ENCODE results near the gene METTL22.

METTL22 gene

DNA sequence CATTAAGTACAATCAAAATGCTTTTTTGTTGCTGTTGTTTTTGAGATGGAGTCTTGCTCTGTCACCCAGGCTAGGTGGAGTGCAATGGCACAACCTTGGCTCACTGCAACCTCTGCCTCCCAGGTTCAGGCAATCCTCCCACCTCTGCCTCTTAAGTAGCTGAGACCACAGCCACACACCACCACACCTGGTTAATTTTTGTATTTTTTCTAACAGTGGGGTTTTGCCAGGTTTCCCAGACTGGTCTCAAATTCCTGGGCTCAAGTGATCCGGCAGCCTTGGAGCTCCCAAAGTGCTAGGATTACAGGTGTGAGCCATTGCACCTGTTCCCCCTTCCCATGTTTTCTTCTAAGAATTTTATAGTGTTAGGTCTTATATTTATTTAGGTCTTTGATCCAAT, 48.0 kb downstream of the METTL22 start:
- no peak for DNase-seq

GRCh38 chr16:8670014-8670560, 48.6 kb downstream of the METTL22 start:
- no peak for DNase-seq

DNA sequence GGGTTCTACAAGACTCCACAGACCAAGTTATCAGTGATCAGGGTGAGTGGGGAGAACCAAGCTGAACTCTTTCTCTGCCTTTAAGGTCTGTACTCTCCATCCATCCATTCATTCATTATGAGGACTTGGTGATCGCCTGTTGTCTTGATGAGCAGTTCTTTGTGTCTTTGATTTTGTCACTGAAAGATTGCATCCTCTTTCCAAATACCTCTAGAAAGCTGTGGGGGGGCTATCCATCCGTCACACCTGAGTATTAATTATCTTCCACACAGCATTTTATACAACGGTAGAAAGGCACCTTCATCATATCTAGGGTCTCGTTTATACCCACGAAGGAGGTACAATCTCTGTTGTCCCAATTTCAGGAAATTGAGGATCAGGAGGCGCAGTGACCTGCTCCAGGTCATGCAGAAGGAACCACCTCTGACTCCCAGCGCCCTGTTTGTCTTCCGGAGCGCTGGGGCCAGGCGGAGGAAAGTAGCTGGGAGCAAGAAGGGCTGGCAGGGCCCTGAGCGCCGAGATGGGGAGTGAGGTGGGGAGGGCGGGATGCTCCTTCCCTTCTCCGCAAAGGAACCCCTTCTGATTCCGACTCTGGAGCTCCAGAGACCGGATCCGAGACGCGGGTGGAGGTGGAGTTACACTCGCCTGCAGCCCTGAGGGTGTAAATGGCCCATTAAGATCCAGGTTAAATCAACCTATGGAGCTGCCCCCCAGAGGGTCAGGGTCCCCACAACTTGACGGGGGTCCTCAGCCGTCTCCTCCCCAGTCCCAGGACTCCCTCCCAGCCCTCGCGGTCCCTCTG, 52.3 kb downstream of the METTL22 start:
- no peak for DNase-seq

- DNase-seq, result peak; percentile 81 to 87
These were observed 53.0 kb downstream of the METTL22 start, which contains the start of gene ABAT for GRCh38 chr16:8674413-8675022. TSS of gene ABAT (plus strand) at chr16:8674617. CDS start at chr16:8735740, 61,123 bp downstream.

DNA sequence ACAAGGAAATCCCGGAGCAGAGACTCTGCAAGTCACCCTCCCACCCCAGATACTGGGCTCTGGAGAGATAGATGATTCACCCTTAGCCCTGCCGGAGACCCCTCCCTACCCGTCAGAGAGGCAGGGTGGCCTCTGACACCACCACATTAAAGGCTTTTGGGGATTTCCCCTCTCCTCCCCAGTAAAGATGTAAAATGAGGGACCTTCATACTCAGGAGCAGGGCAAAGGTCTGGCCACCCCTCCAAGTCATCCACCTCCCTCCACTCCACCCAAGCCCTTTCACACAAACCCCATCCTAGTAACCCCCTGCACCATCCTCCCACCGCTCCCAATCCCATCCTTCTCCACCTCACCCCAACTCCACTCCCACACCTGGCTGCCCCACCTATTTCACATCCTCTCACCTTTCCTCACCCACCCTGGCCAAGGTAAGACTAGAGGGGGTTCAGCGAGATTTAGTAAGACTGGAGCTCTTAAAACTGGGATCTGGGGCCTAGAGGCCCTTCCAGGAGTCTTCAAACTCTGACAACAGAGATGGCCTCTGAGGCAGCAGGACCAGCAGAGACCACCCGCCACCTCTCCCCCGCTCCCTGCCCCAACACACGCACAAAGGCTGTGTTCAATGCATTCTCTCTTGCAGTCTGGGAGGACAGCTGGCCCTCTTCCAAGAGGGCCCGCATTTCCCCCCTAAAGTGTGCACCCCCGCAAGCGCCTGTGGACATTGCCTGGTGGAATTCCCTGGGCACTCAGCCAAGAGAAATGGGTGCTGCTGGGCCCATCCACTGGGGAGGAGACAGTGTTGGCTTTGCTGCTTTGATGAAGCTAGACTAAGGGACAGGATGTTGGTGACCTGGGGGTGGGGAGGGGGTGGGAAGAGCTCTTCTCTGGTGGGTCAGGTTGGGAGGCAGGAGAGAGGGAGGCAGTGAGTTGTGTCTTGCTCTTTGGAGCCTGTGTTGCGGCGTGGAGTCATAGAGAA, 54.0 kb downstream of the METTL22 start:
- peak; percentile 22 to 29 for DNase-seq

DNA sequence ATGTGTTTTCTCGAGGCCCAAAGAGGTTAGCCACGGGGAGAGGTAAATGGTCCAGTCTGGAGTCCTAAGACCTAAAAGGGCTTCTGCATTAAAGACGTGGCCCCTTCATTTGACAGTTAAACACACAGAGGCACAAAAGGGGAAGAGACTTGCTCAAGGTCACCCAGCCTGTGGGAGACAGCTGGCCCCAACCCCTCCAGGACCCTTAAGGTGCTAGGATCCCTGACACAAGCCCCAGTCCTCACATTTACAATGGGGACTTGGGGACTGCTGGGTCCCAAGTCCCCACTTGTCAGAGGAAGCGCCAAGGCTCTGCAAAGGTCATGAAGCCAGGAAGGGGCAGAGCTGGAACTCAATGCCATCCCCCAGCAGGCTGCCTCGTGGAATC, 54.7 kb downstream of the METTL22 start:
- no peak for DNase-seq

GRCh38 chr16:8676737-8677375, 55.4 kb downstream of the METTL22 start:
- no peak for DNase-seq

DNA sequence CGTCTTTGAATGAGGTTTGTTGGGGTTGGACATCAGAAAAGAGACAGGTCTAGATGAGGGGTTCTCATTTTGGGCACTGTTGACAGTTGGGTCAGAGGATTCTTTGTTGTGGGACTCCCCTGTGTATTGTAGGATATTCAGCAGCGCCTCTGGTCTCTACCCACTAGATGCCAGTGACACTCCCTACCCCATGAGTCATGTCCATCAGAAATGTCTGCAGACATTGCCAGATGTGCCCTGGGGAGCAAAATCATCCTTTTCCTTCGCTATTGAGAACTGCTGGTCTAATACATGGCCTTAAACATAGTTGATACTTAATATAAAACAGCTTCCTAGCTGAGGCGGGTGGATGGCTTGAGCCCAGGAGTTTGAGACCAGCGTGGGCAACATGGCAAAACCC, 56.0 kb downstream of the METTL22 start:
- DNase-seq, result no peak

DNA sequence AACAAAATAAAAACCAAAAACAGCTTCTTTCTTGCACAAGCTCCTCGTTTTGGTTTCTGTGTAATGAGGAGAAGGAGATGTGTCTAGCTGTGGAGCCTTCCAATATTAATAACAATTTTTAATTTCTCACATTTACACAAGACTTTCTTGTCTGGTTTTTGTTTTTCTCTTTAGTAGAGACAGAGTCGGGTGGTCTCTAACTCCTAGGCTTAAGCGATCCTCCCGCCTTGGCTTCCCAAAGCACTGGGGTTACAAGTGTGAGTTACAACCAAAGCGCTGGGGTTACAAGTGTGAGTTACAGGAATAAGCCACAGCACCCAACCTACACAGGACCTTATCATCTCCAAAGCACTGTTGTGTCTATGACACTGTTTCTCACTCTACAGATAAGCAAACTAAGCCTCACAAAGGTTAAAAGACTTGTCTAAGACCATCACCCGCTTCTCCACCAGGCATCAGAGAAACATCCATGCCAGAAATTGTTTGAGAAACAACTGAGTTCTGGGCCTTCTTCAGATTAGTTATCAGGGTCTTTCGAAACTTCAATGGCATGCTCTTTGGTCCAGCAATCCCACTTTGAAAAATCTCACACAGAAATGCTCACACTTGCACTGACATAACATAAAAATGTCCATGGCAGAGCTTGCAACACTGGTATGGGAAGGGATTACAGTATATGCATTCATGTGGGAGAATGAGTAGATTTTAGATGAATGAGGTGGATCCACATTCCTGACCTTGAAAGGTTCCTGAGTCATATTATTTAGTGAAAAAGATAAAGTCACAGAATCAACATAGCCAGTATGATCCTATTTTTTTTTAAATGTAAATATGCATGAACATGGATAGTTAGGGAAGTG, 56.8 kb downstream of the METTL22 start:
- no peak for DNase-seq

- DNase-seq, result no peak
These were observed 57.7 kb downstream of the METTL22 start for GRCh38 chr16:8679151-8679550.

GRCh38 chr16:8682551-8683259, 61.2 kb downstream of the METTL22 start:
- no peak for DNase-seq

DNA sequence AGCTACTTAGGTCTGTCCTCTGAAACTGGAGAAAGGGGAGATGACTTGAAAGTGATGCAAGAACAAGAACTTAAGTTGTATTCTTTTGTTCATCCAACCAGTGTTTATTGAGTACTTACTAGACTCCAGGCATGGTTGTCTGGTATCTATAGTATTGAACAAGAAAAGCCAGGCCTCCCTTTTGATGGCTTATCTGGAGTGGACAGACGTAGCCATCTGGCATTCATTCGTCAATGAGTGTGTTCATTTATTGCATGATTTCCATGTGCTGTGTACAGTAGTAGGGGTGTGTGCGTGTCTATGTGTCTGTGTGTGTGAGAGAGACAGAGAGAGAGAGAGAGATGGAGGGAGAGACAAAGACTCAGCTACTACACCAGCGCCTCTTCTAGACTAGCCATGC, 62.1 kb downstream of the METTL22 start:
- DNase-seq, result no peak

- no peak for DNase-seq
These were observed 64.1 kb downstream of the METTL22 start for GRCh38 chr16:8685617-8686016.

DNA sequence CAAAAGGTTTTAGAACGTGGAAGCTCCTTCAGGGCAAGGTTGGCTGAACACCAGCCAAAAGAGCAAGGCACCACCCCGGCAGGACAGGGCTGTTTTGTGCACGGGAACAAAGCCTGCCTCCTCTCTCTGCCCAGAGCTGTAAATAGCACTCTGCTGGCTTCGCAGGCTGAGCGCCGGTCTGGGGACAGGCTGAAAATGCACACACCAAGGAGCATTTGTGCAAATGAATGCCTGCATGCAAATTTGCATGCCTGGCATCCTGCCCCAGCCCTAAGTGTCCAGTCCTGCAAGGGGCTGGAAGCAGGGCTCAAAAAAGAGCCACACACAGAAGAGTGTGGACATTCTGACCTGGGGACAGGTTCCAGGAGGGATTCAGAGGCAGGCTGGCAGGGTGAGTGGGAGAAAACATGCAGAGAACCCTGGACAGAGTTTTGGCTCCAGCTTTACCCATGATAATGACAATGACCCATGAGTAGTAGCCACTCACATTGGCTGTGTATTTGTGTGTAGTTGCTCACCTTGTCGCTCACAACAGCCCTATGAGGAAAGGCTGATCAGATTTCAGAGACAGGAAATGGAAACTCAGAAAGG, 64.6 kb downstream of the METTL22 start:
- no peak for DNase-seq

- no peak for DNase-seq
These were observed 65.4 kb downstream of the METTL22 start for GRCh38 chr16:8686879-8687278.

GRCh38 chr16:8689686-8690085, 68.2 kb downstream of the METTL22 start:
- no peak for DNase-seq

GRCh38 chr16:8691728-8692127, 70.2 kb downstream of the METTL22 start:
- no peak for DNase-seq

- no peak for DNase-seq
These were observed 73.6 kb downstream of the METTL22 start for GRCh38 chr16:8694795-8695728.

DNA sequence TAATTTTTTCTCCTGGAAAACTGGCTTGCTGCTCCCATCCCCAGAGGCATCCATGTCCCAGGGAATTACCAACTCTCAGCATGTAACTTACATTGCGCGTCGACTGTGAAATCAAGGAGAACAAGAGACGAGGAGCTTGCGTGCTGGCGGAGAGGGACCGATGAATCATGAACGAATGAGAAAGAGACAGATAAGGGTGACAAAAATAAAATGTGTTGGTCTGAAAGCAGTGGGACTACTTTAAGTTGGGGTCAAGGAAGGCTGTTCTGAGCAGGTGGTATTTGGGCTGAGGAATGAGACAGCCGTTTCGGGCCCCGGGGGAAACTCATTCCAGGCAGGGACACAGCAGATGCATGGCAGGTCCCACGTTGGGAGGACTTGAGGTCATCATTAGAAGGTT, 75.4 kb downstream of the METTL22 start:
- no peak for DNase-seq
